A549 (cell line): Measurements from ENCODE around the gene PPP2R3C. TPM values are rescaled to one million over a fixed set of nuclear protein-coding genes. Genes with fewer than 3 reads are reported as not detected.

Source experiments
- ATAC-seq, 2 experiments: fragments of 200-7000 bp in 1 of 2; fragments of >200 bp in 1 of 2; cut with Nextera tagmentation in 1 of 2; cut with Tn5 transposase in 1 of 2; 3 replicates each; pipeline versions ENCODE4 v1.8.0 to v1.9.1; 2018 to 2020; ENCODE audit warnings: mild to moderate bottlenecking in 1 of 2, moderate library complexity in 1 of 2
- CTCF ChIA-PET: fragments of 300-600 bp; sonication (Branson Sonifier 250); formaldehyde crosslinking; extraction: SDS; loops from one replicate; lab custom pipeline; 2021; ENCODE audit warnings: antibody characterized with exemption, inconsistent platforms; lab: Yijun Ruan, JAX
- POLR2A ChIA-PET: fragments of 350-600 bp; formaldehyde crosslinking; extraction: SDS; loops from one replicate; lab custom pipeline; 2021; ENCODE audit warnings: antibody characterized with exemption, inconsistent platforms; lab: Yijun Ruan, JAX
- DNase-seq, 2 experiments: peaks; one replicate each; pipeline versions ENCODE4 v3.0.0 to v3.0.0-alpha.2; 2011 to 2016; ENCODE audit warnings: low read depth in 1 of 2, low spot score in 1 of 2
- FAIRE-seq: peaks from 2 replicates; lab custom pipeline; 2011; peaks lifted over from hg19 to GRCh38; lab: Jason Lieb, UNC
- H3K27ac ChIP-seq, 2 experiments: fragments of >200 bp; sonication (Bioruptor Twin); formaldehyde crosslinking; 3 replicates each; pipeline ENCODE4 v1.5.1; 2016 to 2017
- H3K4me1 ChIP-seq: fragments of >200 bp; sonication (Bioruptor Twin); formaldehyde crosslinking; 3 replicates; pipeline ENCODE4 v1.6.1; 2016
- H3K4me2 ChIP-seq: fragments of >200 bp; sonication (Bioruptor Twin); formaldehyde crosslinking; 3 replicates; pipeline ENCODE4 v1.6.1; 2016
- H3K4me3 ChIP-seq: fragments of >200 bp; sonication (Bioruptor Twin); formaldehyde crosslinking; 3 replicates; pipeline ENCODE4 v1.5.1; 2016
- H3K9me3 ChIP-seq: fragments of >200 bp; sonication (Bioruptor Twin); formaldehyde crosslinking; 3 replicates; pipeline ENCODE4 v1.6.1; 2016
- BHLHE40 ChIP-seq: IDR thresholded peaks from 2 replicates; pipeline ENCODE4 v1.6.1; 2012; ENCODE audit warnings: low read depth, low read length, inconsistent platforms
- CBX2 ChIP-seq: fragments of 200-600 bp; sonication (generic); IDR thresholded peaks from 2 replicates; pipeline ENCODE4 v1.6.1; 2016; ENCODE audit warnings: low read depth, mild to moderate bottlenecking, borderline replicate concordance
- CBX8 ChIP-seq: fragments of 200-600 bp; sonication (generic); IDR thresholded peaks from 2 replicates; pipeline ENCODE4 v1.6.1; 2016
- CEBPB ChIP-seq, 2 experiments: fragments of >200 bp in 1 of 2; sonication (Bioruptor Twin) in 1 of 2; formaldehyde crosslinking in 1 of 2; IDR thresholded peaks; 2 replicates each; pipeline ENCODE4 v1.6.1; 2012 to 2016
- CHD2 ChIP-seq: fragments of 150-350 bp; IDR thresholded peaks from 2 replicates; pipeline ENCODE4 v1.6.1; 2014; ENCODE audit warnings: low read length; ENCODE audit not compliant: partially characterized antibody
- CHD4 ChIP-seq: fragments of 200-600 bp; sonication (generic); IDR thresholded peaks from 2 replicates; pipeline ENCODE4 v1.6.1; 2016; ENCODE audit warnings: antibody characterized with exemption, mild to moderate bottlenecking, borderline replicate concordance
- E2F6 ChIP-seq: IDR thresholded peaks from 2 replicates; pipeline ENCODE4 v1.6.1; 2012; ENCODE audit warnings: low read depth, borderline replicate concordance
- EHF ChIP-seq: fragments of 250-450 bp; sonication (Bioruptor Pico); IDR thresholded peaks from 2 replicates; pipeline ENCODE4 v1.5.0; 2020; ENCODE audit warnings: mild to moderate bottlenecking
- ESRRA ChIP-seq: fragments of 150-350 bp; IDR thresholded peaks from 2 replicates; pipeline ENCODE4 v1.6.1; 2014; ENCODE audit warnings: mild to moderate bottlenecking, low read length, borderline replicate concordance
- GATA3 ChIP-seq: IDR thresholded peaks from 2 replicates; pipeline ENCODE4 v1.6.1; 2012; ENCODE audit warnings: borderline replicate concordance
- HDAC2 ChIP-seq: fragments of 200-600 bp; sonication (generic); IDR thresholded peaks from 2 replicates; pipeline ENCODE4 v1.6.1; 2016
- HES2 ChIP-seq: fragments of >200 bp; sonication (Bioruptor Twin); formaldehyde crosslinking; IDR thresholded peaks from 2 replicates; pipeline ENCODE4 v1.6.1; 2016
- HMGXB4 ChIP-seq: fragments of 250-450 bp; sonication (Bioruptor Pico); IDR thresholded peaks from 2 replicates; pipeline ENCODE4 v1.5.0; 2021; ENCODE audit warnings: mild to moderate bottlenecking, moderate library complexity, borderline replicate concordance
- HOXB13 ChIP-seq: fragments of 250-450 bp; sonication (Bioruptor Pico); IDR thresholded peaks from 2 replicates; pipeline ENCODE4 v1.5.0; 2020; ENCODE audit warnings: low read depth, mild to moderate bottlenecking, moderate library complexity
- JUN ChIP-seq, 2 experiments: fragments of >200 bp; sonication (Bioruptor Twin); formaldehyde crosslinking; IDR thresholded peaks; 2 replicates in 1 of 2; 3 replicates in 1 of 2; pipeline ENCODE4 v1.6.1; 2016 to 2017
- JUNB ChIP-seq: fragments of >200 bp; sonication (Bioruptor Twin); formaldehyde crosslinking; IDR thresholded peaks from 2 replicates; pipeline ENCODE4 v1.6.1; 2016
- KDM1A ChIP-seq: fragments of 200-600 bp; sonication (generic); IDR thresholded peaks from 2 replicates; pipeline ENCODE4 v1.6.1; 2016; ENCODE audit warnings: low read depth, mild to moderate bottlenecking
- KDM5A ChIP-seq: fragments of 200-600 bp; sonication (generic); IDR thresholded peaks from 2 replicates; pipeline ENCODE4 v1.6.1; 2016; ENCODE audit warnings: antibody characterized with exemption, mild to moderate bottlenecking
- MAFK ChIP-seq: fragments of 450-650 bp; IDR thresholded peaks from 2 replicates; pipeline ENCODE4 v1.6.1; 2014; ENCODE audit not compliant: partially characterized antibody
- MAZ ChIP-seq: fragments of 150-350 bp; IDR thresholded peaks from 2 replicates; pipeline ENCODE4 v1.6.1; 2014; ENCODE audit warnings: antibody characterized with exemption, low read depth, low read length, borderline replicate concordance
- MYC ChIP-seq: IDR thresholded peaks from 2 replicates; pipeline ENCODE4 v1.6.1; 2012; ENCODE audit warnings: mild to moderate bottlenecking, inconsistent platforms, low read length, improper control_type of control experiment, borderline replicate concordance
- NPAS2 ChIP-seq: fragments of 250-450 bp; sonication (Bioruptor Pico); IDR thresholded peaks from 2 replicates; pipeline ENCODE4 v1.8.0; 2022; ENCODE audit warnings: mild to moderate bottlenecking, moderate library complexity, borderline replicate concordance
- POLR2AphosphoS2 ChIP-seq: conservative IDR thresholded peaks from 2 replicates; pipeline ENCODE4 v1.6.1; 2012; ENCODE audit warnings: low read length, improper control_type of control experiment, inconsistent platforms
- RARB ChIP-seq: fragments of 250-450 bp; sonication (Bioruptor Pico); IDR thresholded peaks from 2 replicates; pipeline ENCODE4 v1.8.0; 2021; ENCODE audit warnings: mild to moderate bottlenecking, moderate library complexity
- REST ChIP-seq: fragments of 200-600 bp; sonication (generic); IDR thresholded peaks from 2 replicates; pipeline ENCODE4 v1.6.1; 2016; ENCODE audit warnings: antibody characterized with exemption, mild to moderate bottlenecking, moderate library complexity
- ZC3H11A ChIP-seq: fragments of 450-650 bp; IDR thresholded peaks from 2 replicates; pipeline ENCODE4 v1.6.1; 2014; ENCODE audit warnings: antibody characterized with exemption, mild to moderate bottlenecking
- WGBS: methylation state at CpG from one replicate; pipeline ENCODE4 v1.1.6; 2017; ENCODE audit errors: missing lambda C conversion rate; 5-methylcytosine and 5-hydroxymethylcytosine counted together
- polyA plus RNA-seq, 4 experiments: library from polyadenylated mRNA; depleted of rRNA in 3 of 4; stranded (reverse); fragments of >200 nt; fragmentation: RNase III in 1 of 4; extraction: RNeasy Plus Mini Kit Qiagen cat#74134 plus additional on column Dnase treatment in 1 of 4; gene quantifications; 2 replicates in 3 of 4; 3 replicates in 1 of 4; pipeline ENCODE4 v1.2.3, GENCODE V29; 2011 to 2017

Gene PPP2R3C
- polyA plus RNA-seq, 2 of the 4 experiments (the other 2 are of a cell fraction), result 19.2 to 32.1 TPM

GRCh38 chr14:35073486-35073885, 48.3 kb downstream of the PPP2R3C start:
- Histone ChIP-seq H3K4me3 (no peak overlapping the region), H3K4me1 (no peaks in the 10 kb centered on the region), H3K4me2 (no peak overlapping the region), H3K27ac (no peak overlapping the region), H3K9me3 (no peaks in the 10 kb centered on the region; the same call in 2 of the 3 replicates)
- DNase-seq (no peak), FAIRE-seq (no peak), ATAC-seq (no peak)
- TF ChIP-seq JUNB (no peak), ZC3H11A (no peak), HES2 (no peak), MAFK (no peak)
- CTCF ChIA-PET, result interaction anchor here (0.7 to 1.3 kb wide), 2 partner anchors 9 to 142 kb away, joined by 3 to 5 read pairs; no protein-coding TSS in a partner anchor
- WGBS, result 100% methylated on average over 1 of the region's 1 CpG
- POLR2A ChIA-PET, result interaction anchor here (0.5 kb wide), 1 partner anchor 25 kb away, joined by 8 read pairs; no protein-coding TSS in a partner anchor

- Histone ChIP-seq H3K27ac (no peak overlapping the region), H3K4me2 (no peak overlapping the region), H3K4me1 (no peaks in the 10 kb centered on the region), H3K9me3 (no peaks in the 10 kb centered on the region; the same call in 2 of the 3 replicates), H3K4me3 (no peak overlapping the region)
- CTCF ChIA-PET, result no interaction called here
- DNase-seq (no peak), ATAC-seq (no peak), FAIRE-seq (no peak)
- 96% methylated on average over 3 of the region's 3 CpGs for WGBS
- TF ChIP-seq BHLHE40 (no peak), KDM1A (no peak), REST (no peak), MYC (no peak), CEBPB (IDR thresholded peaks at IDR 0.05) (no peak), E2F6 (no peak), MAZ (no peak)
- POLR2A ChIA-PET, result no interaction called here
These were observed 49.6 kb downstream of the PPP2R3C start for GRCh38 chr14:35072226-35072625.

GRCh38 chr14:35068238-35069012, 53.4 kb downstream of the PPP2R3C start:
- 91% methylated on average over 4 of the region's 4 CpGs for WGBS
- ATAC-seq, result no peak
- Histone ChIP-seq H3K4me1 (no peaks in the 10 kb centered on the region), H3K9me3 (no peaks in the 10 kb centered on the region; the same call in 2 of the 3 replicates), H3K27ac (no peak overlapping the region), H3K4me2 (no peak overlapping the region), H3K4me3 (no peak overlapping the region)
- FAIRE-seq, result no peak
- ChIA-PET CTCF (interaction anchor here (0.6 to 1.1 kb wide), 2 partner anchors 369 to 745 kb away, joined by 3 read pairs; no protein-coding TSS in a partner anchor), POLR2A (no interaction called here)
- DNase-seq, result no peak
- no peak for TF ChIP-seq HES2
- no peak for TF ChIP-seq POLR2AphosphoS2
- TF ChIP-seq HOXB13, result no peak
- no peak for TF ChIP-seq JUN (IDR thresholded peaks at IDR 0.05)
- no peak for TF ChIP-seq NPAS2
- TF ChIP-seq E2F6, result no peak
- TF ChIP-seq CHD2, result no peak
- TF ChIP-seq HMGXB4 (CRISPR knock-in tag), result no peak
- TF ChIP-seq CBX2, result no peak
- TF ChIP-seq EHF, result no peak
- no peak for TF ChIP-seq CHD4
- TF ChIP-seq CBX8, result no peak
- no peak for TF ChIP-seq ESRRA
- TF ChIP-seq RARB (CRISPR knock-in tag), result no peak
- no peak for TF ChIP-seq KDM5A
- no peak for TF ChIP-seq HDAC2
- no peak for TF ChIP-seq GATA3
